ENCODE results near the gene METTL25B. TPM values are rescaled to one million over a fixed set of nuclear protein-coding genes. Genes with fewer than 3 reads are reported as not detected.
"Not testable (repeated sequence)": the region's sequence is repeated elsewhere in the genome, so short reads cannot be mapped to it uniquely, and the experiment has no call there.

The METTL25B gene
- total RNA-seq, 1 donor from 2014 or later: 37.3 TPM

- Mint-ChIP-seq H3K4me3 (ENCODE audit: low read depth) (peak overlapping the region; percentile 94), H3K9me3 (no peaks in the 10 kb centered on the region), H3K4me1 (ENCODE audit: low read depth) (peaks cover 41% of the 10 kb centered on the region), H3K27ac (peak overlapping the region; percentile 92), H3K36me3 (ENCODE audit: low read depth) (peaks cover 54% of the 10 kb centered on the region), H3K27me3 (ENCODE audit: low read depth) (no peaks in the 10 kb centered on the region)
- intact Hi-C loops (cut with micrococcal nuclease): loop anchor here (5.0 kb wide), 1 partner anchor 242 kb away; no protein-coding TSS in a partner anchor
- no peak for DNase-seq (ENCODE audit: low spot score)
Measured at GRCh38 chr1:156749419-156750118, 21.3 kb downstream of the METTL25B start.

- Mint-ChIP-seq H3K4me1 (ENCODE audit: low read depth) (peaks cover 42% of the 10 kb centered on the region), H3K36me3 (ENCODE audit: low read depth) (peaks cover 47% of the 10 kb centered on the region), H3K27me3 (ENCODE audit: low read depth) (no peaks in the 10 kb centered on the region), H3K9me3 (no peaks in the 10 kb centered on the region), H3K4me3 (ENCODE audit: low read depth) (peak overlapping the region; percentile 94), H3K27ac (peak overlapping the region; percentile 92)
- no peak for DNase-seq (ENCODE audit: low spot score)
- intact Hi-C loops (cut with micrococcal nuclease): loop anchor here (5.0 kb wide), 1 partner anchor 243 kb away; no protein-coding TSS in a partner anchor
Measured at GRCh38 chr1:156750191-156750672, 22.0 kb downstream of the METTL25B start.

- H3K36me3 Mint-ChIP-seq (ENCODE audit: low read depth): peaks cover 41% of the 10 kb centered on the region
- H3K27ac Mint-ChIP-seq: peak overlapping the region; percentile 92
- no peaks in the 10 kb centered on the region for H3K9me3 Mint-ChIP-seq
- no peaks in the 10 kb centered on the region for H3K27me3 Mint-ChIP-seq (ENCODE audit: low read depth)
- intact Hi-C loops (cut with micrococcal nuclease): loop anchor here (1.0 to 5.0 kb wide), 4 partner anchors 10 to 244 kb away; partner anchors contain the start of genes ISG20L2, METTL25B, MRPL24 and PRCC
- peak overlapping the region; percentile 94 for H3K4me3 Mint-ChIP-seq (ENCODE audit: low read depth)
- no peak for DNase-seq (ENCODE audit: low spot score)
- peaks cover 36% of the 10 kb centered on the region for H3K4me1 Mint-ChIP-seq (ENCODE audit: low read depth)
Measured at GRCh38 chr1:156750711-156751450, 22.6 kb downstream of the METTL25B start.

GRCh38 chr1:156751451-156751756 lies 23.1 kb downstream of the METTL25B start, which contains the start of gene HDGF:
Gene HDGF, minus strand, starts transcription at chr1:156751675. Its CDS starts 246 bp downstream, at chr1:156751429.
- no peaks in the 10 kb centered on the region for H3K9me3 Mint-ChIP-seq
- DNase-seq (ENCODE audit: low spot score): no peak
- peak within 1 kb of the TSS; percentile 97 for H3K4me3 Mint-ChIP-seq (ENCODE audit: low read depth)
- H3K4me1 Mint-ChIP-seq (ENCODE audit: low read depth): peaks cover 33% of the 10 kb centered on the region
- intact Hi-C loops (cut with micrococcal nuclease): loop anchor here (1.0 to 5.0 kb wide), 4 partner anchors 10 to 244 kb away; partner anchors contain the start of genes ISG20L2, METTL25B, MRPL24 and PRCC
- no peaks in the 10 kb centered on the region for H3K27me3 Mint-ChIP-seq (ENCODE audit: low read depth)
- H3K27ac Mint-ChIP-seq: peak within 1 kb of the TSS; percentile 92
- H3K36me3 Mint-ChIP-seq (ENCODE audit: low read depth): peaks cover 36% of the 10 kb centered on the region

- intact Hi-C loops (cut with micrococcal nuclease): loop anchor here (1.0 to 5.0 kb wide), 4 partner anchors 11 to 245 kb away; partner anchors contain the start of genes ISG20L2, METTL25B, MRPL24 and PRCC
- Mint-ChIP-seq H3K9me3 (no peaks in the 10 kb centered on the region), H3K4me3 (ENCODE audit: low read depth) (peak overlapping the region; percentile 97), H3K27me3 (ENCODE audit: low read depth) (no peaks in the 10 kb centered on the region), H3K36me3 (ENCODE audit: low read depth) (peaks cover 34% of the 10 kb centered on the region), H3K4me1 (ENCODE audit: low read depth) (peaks cover 32% of the 10 kb centered on the region), H3K27ac (peak overlapping the region; percentile 92)
- DNase-seq (ENCODE audit: low spot score): peak; percentile 93
Measured at GRCh38 chr1:156751757-156752481, 23.6 kb downstream of the METTL25B start.

- H3K4me3 Mint-ChIP-seq (ENCODE audit: low read depth): peak overlapping the region; percentile 97
Measured at GRCh38 chr1:156752843-156753482, 24.7 kb downstream of the METTL25B start.

GRCh38 chr1:156754219-156754618 lies 25.9 kb downstream of the METTL25B start:
- intact Hi-C loops (cut with micrococcal nuclease): loop anchor here (5.0 kb wide), 1 partner anchor 247 kb away; no protein-coding TSS in a partner anchor
- Mint-ChIP-seq H3K4me1 (ENCODE audit: low read depth) (peaks cover 12% of the 10 kb centered on the region), H3K36me3 (ENCODE audit: low read depth) (peaks cover 19% of the 10 kb centered on the region)

More at GRCh38 chr1:156752843-156753482, 24.7 kb downstream of the METTL25B start:
- H3K36me3 Mint-ChIP-seq (ENCODE audit: low read depth): peaks cover 30% of the 10 kb centered on the region
- no peaks in the 10 kb centered on the region for H3K27me3 Mint-ChIP-seq (ENCODE audit: low read depth)
- no peak for DNase-seq (ENCODE audit: low spot score)
- H3K27ac Mint-ChIP-seq: peak overlapping the region; percentile 80
- intact Hi-C loops (cut with micrococcal nuclease): loop anchor here (5.0 kb wide), 1 partner anchor 246 kb away; no protein-coding TSS in a partner anchor
- no peaks in the 10 kb centered on the region for H3K9me3 Mint-ChIP-seq
- peaks cover 24% of the 10 kb centered on the region for H3K4me1 Mint-ChIP-seq (ENCODE audit: low read depth)

GRCh38 chr1:156755527-156755950 lies 27.3 kb downstream of the METTL25B start:
- no peak for DNase-seq (ENCODE audit: low spot score)
- no peaks in the 10 kb centered on the region for H3K9me3 Mint-ChIP-seq
- no peak overlapping the region for H3K4me3 Mint-ChIP-seq (ENCODE audit: low read depth)
- no peaks in the 10 kb centered on the region for H3K27me3 Mint-ChIP-seq (ENCODE audit: low read depth)
- H3K27ac Mint-ChIP-seq: no peak overlapping the region
- intact Hi-C loops (cut with micrococcal nuclease): no loop called here
- H3K36me3 Mint-ChIP-seq (ENCODE audit: low read depth): peaks cover 5% of the 10 kb centered on the region
- peaks cover 7% of the 10 kb centered on the region for H3K4me1 Mint-ChIP-seq (ENCODE audit: low read depth)

More at GRCh38 chr1:156754219-156754618, 25.9 kb downstream of the METTL25B start:
- Mint-ChIP-seq H3K9me3 (no peaks in the 10 kb centered on the region), H3K27ac (no peak overlapping the region), H3K27me3 (ENCODE audit: low read depth) (no peaks in the 10 kb centered on the region), H3K4me3 (ENCODE audit: low read depth) (no peak overlapping the region)
- no peak for DNase-seq (ENCODE audit: low spot score)

GRCh38 chr1:156756355-156756754 lies 28.1 kb downstream of the METTL25B start:
- H3K4me1 Mint-ChIP-seq (ENCODE audit: low read depth): peaks cover 7% of the 10 kb centered on the region
- H3K36me3 Mint-ChIP-seq (ENCODE audit: low read depth): peaks cover 3% of the 10 kb centered on the region
- DNase-seq (ENCODE audit: low spot score): no peak
- no peak overlapping the region for H3K27ac Mint-ChIP-seq
- H3K4me3 Mint-ChIP-seq (ENCODE audit: low read depth): no peak overlapping the region
- intact Hi-C loops (cut with micrococcal nuclease): no loop called here
- no peaks in the 10 kb centered on the region for H3K27me3 Mint-ChIP-seq (ENCODE audit: low read depth)
- H3K9me3 Mint-ChIP-seq: no peaks in the 10 kb centered on the region

GRCh38 chr1:156757572-156758253 lies 29.4 kb downstream of the METTL25B start:
- intact Hi-C loops (cut with micrococcal nuclease); H3K4me1 Mint-ChIP-seq (ENCODE audit: low read depth); H3K36me3 Mint-ChIP-seq (ENCODE audit: low read depth); H3K4me3 Mint-ChIP-seq (ENCODE audit: low read depth); H3K27me3 Mint-ChIP-seq (ENCODE audit: low read depth); H3K27ac Mint-ChIP-seq; H3K9me3 Mint-ChIP-seq; DNase-seq (ENCODE audit: low spot score): not testable (repeated sequence)

GRCh38 chr1:156760092-156760795 lies 32.0 kb downstream of the METTL25B start:
- no peaks in the 10 kb centered on the region for H3K27me3 Mint-ChIP-seq (ENCODE audit: low read depth)
- no peaks in the 10 kb centered on the region for H3K4me1 Mint-ChIP-seq (ENCODE audit: low read depth)
- intact Hi-C loops (cut with micrococcal nuclease): no loop called here
- no peak overlapping the region for H3K27ac Mint-ChIP-seq
- no peak overlapping the region for H3K4me3 Mint-ChIP-seq (ENCODE audit: low read depth)
- H3K36me3 Mint-ChIP-seq (ENCODE audit: low read depth): no peaks in the 10 kb centered on the region
- H3K9me3 Mint-ChIP-seq: no peaks in the 10 kb centered on the region
- DNase-seq (ENCODE audit: low spot score): no peak
